ENCODE data around the gene GREM1. TPM values are rescaled to one million over a fixed set of nuclear protein-coding genes. Genes with fewer than 3 reads are reported as not detected.

GREM1 gene
- 3.0 and 4.4 TPM in 2 replicates for total RNA-seq (2012; rRNA removed)

- Histone ChIP-seq H3K9ac (ENCODE audit: low read depth, low read length) (peak within 1 kb of the TSS; percentile 97), H3K4me1 (ENCODE audit: control insufficient read depth, insufficient read depth, low read length) (peaks cover 44% of the 10 kb centered on the region), H3K36me3 (ENCODE audit: insufficient read depth, low read length) (peaks cover 20% of the 10 kb centered on the region), H3K27me3 (ENCODE audit: control insufficient read depth, insufficient read depth, low read length) (no peaks in the 10 kb centered on the region), H3K4me2 (ENCODE audit: low read length) (peak within 1 kb of the TSS; percentile 93), H3K9me3 (replicated peaks; ENCODE audit: low read length) (no peaks in the 10 kb centered on the region), H3K4me3 (ENCODE audit: low read length) (peak within 1 kb of the TSS; percentile 88)
These were observed at the start of gene GREM1 for GRCh38 chr15:32717426-32718226. GREM1 (plus strand) TSS chr15:32718004; CDS start chr15:32730691, 12,687 bp downstream.

DNA sequence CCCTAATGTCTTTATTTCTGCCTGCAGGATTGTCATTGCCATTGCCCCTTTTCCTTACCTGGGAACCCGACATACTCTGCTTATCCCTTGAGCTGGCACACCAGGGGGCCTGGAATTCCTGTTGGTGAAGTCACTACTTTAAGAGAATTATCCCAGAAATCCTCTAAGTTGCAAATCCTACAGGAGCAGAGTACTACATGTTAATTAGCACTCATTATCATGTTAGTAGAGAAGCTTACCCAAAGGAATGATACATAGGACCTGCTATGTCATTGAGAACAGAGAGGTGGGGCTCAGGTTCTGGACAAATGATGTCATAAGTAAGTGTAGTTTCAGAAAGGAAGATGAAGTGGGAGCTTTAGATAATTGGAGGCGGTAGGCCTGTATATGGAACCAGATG lies 48.9 kb upstream of the GREM1 start:
- no peak overlapping the region for H3K4me3 ChIP-seq (ENCODE audit: low read length)
- H3K27me3 ChIP-seq (ENCODE audit: control insufficient read depth, insufficient read depth, low read length): no peaks in the 10 kb centered on the region
- H3K36me3 ChIP-seq (ENCODE audit: insufficient read depth, low read length): no peaks in the 10 kb centered on the region
- peaks cover 10% of the 10 kb centered on the region for H3K4me1 ChIP-seq (ENCODE audit: control insufficient read depth, insufficient read depth, low read length)
- H3K9me3 ChIP-seq (replicated peaks; ENCODE audit: low read length): no peaks in the 10 kb centered on the region
- H3K9ac ChIP-seq (ENCODE audit: low read depth, low read length): no peak overlapping the region
- no peak overlapping the region for H3K4me2 ChIP-seq (ENCODE audit: low read length)

DNA sequence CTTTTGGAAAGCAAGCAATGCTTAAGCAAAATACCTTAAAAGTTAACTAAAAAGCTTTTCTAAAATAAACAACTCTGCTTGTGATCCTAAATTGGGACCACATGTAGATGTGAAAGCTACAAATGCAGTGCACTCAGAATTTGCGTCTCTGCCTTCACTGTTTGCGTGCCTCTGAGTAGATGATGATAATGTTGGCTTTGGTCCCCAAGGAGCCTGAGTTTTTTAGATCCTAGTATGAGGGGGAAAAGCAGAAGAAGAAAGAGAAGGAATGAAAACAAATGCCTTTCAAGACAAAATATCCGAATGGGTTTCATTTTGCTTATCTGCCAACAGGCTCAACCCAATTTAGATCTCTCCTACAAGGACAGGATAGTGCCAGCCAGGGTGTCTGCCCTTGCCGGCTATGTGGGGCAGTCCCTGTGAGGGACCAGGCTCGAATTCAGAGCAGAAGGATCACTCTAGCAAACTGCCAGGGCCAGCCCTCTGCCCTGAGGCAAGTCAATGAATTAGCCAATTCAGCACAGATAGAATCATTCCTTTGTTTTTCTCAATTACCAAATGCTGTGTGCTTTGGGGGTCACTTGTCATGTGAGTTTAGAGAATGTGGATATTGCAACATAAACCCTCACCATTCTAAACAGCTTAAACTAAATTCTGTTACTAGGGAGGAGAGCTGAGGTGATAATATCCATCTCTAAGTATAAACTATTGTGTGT lies 47.8 kb upstream of the GREM1 start:
- H3K4me3 ChIP-seq (ENCODE audit: low read length): no peak overlapping the region
- H3K27me3 ChIP-seq (ENCODE audit: control insufficient read depth, insufficient read depth, low read length): no peaks in the 10 kb centered on the region
- H3K4me2 ChIP-seq (ENCODE audit: low read length): no peak overlapping the region
- H3K9me3 ChIP-seq (replicated peaks; ENCODE audit: low read length): no peaks in the 10 kb centered on the region
- H3K9ac ChIP-seq (ENCODE audit: low read depth, low read length): no peak overlapping the region
- peaks cover 10% of the 10 kb centered on the region for H3K4me1 ChIP-seq (ENCODE audit: control insufficient read depth, insufficient read depth, low read length)
- H3K36me3 ChIP-seq (ENCODE audit: insufficient read depth, low read length): no peaks in the 10 kb centered on the region

DNA sequence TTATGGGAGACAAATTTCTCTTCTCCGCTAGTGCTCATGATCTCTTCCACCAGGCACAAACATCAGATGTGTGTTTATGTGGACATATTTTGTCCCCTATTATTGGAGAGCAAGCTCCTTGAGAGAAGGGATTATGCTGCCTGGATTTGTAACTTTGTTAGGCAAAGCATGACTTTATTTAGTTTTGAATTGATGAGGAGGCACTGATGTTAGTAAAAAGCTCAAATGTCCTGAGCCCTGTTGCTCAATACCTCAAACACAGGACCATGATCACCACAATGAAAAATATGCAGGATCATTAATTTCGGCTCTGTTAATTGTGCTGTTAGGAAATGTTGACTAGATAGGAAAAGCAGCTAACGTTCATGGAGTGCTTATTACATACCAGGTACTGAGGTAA lies 47.2 kb upstream of the GREM1 start:
- H3K36me3 ChIP-seq (ENCODE audit: insufficient read depth, low read length): no peaks in the 10 kb centered on the region
- no peaks in the 10 kb centered on the region for H3K9me3 ChIP-seq (replicated peaks; ENCODE audit: low read length)
- no peak overlapping the region for H3K9ac ChIP-seq (ENCODE audit: low read depth, low read length)
- no peak overlapping the region for H3K4me2 ChIP-seq (ENCODE audit: low read length)
- no peak overlapping the region for H3K4me3 ChIP-seq (ENCODE audit: low read length)
- H3K4me1 ChIP-seq (ENCODE audit: control insufficient read depth, insufficient read depth, low read length): peaks cover 10% of the 10 kb centered on the region
- H3K27me3 ChIP-seq (ENCODE audit: control insufficient read depth, insufficient read depth, low read length): no peaks in the 10 kb centered on the region

- no peaks in the 10 kb centered on the region for H3K36me3 ChIP-seq (ENCODE audit: insufficient read depth, low read length)
- no peaks in the 10 kb centered on the region for H3K9me3 ChIP-seq (replicated peaks; ENCODE audit: low read length)
- H3K9ac ChIP-seq (ENCODE audit: low read depth, low read length): no peak overlapping the region
- peaks cover 10% of the 10 kb centered on the region for H3K4me1 ChIP-seq (ENCODE audit: control insufficient read depth, insufficient read depth, low read length)
- H3K4me2 ChIP-seq (ENCODE audit: low read length): no peak overlapping the region
- H3K27me3 ChIP-seq (ENCODE audit: control insufficient read depth, insufficient read depth, low read length): no peaks in the 10 kb centered on the region
- H3K4me3 ChIP-seq (ENCODE audit: low read length): no peak overlapping the region
These were observed 46.2 kb upstream of the GREM1 start for GRCh38 chr15:32671339-32672325.

DNA sequence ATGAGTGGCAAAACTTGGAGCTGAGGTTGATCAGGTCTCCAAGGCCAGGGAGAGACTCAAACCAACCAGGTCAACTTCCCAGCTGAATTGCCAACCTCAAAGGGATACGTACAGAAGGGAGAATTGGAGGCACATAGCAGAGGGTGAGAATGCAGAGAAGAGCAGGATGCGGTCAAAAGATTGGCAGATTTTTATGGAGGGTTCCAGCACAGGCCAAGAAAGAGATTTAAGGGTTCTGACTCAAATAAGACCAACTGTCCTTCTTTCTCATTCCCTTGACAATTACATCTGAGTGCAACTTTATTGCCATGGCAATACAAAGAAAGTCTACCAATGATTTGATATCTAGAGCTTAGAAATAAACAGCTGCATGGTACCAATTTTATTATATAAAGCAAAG lies 43.1 kb upstream of the GREM1 start:
- Histone ChIP-seq H3K36me3 (ENCODE audit: insufficient read depth, low read length) (no peaks in the 10 kb centered on the region), H3K4me2 (ENCODE audit: low read length) (no peak overlapping the region), H3K4me1 (ENCODE audit: control insufficient read depth, insufficient read depth, low read length) (peaks cover 16% of the 10 kb centered on the region), H3K9ac (ENCODE audit: low read depth, low read length) (no peak overlapping the region), H3K9me3 (replicated peaks; ENCODE audit: low read length) (no peaks in the 10 kb centered on the region), H3K4me3 (ENCODE audit: low read length) (no peak overlapping the region), H3K27me3 (ENCODE audit: control insufficient read depth, insufficient read depth, low read length) (no peaks in the 10 kb centered on the region)

GRCh38 chr15:32675466-32675865 lies 42.3 kb upstream of the GREM1 start:
- H3K9ac ChIP-seq (ENCODE audit: low read depth, low read length): no peak overlapping the region
- peaks cover 9% of the 10 kb centered on the region for H3K4me1 ChIP-seq (ENCODE audit: control insufficient read depth, insufficient read depth, low read length)
- H3K27me3 ChIP-seq (ENCODE audit: control insufficient read depth, insufficient read depth, low read length): no peaks in the 10 kb centered on the region
- H3K36me3 ChIP-seq (ENCODE audit: insufficient read depth, low read length): no peaks in the 10 kb centered on the region
- H3K9me3 ChIP-seq (replicated peaks; ENCODE audit: low read length): no peaks in the 10 kb centered on the region
- H3K4me2 ChIP-seq (ENCODE audit: low read length): no peak overlapping the region
- no peak overlapping the region for H3K4me3 ChIP-seq (ENCODE audit: low read length)

DNA sequence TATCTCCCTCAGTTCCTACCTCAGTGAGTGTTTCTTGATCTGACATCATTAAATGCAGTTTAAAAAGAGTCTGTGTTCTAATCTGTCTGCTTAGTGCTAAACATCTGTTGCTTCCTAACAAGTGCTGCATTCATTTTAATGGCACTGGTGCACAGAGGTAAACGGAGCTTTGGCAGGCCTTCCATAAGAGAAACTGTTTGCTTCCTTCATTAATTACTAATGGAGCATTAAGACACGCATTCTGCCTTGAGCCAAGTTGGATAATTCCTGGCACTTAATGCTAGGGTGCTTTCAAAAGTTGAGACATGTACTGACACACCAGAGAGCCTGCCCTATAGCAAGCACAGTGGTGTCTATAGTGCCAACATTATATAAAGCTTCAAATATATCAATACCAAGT lies 41.6 kb upstream of the GREM1 start:
- Histone ChIP-seq H3K27me3 (ENCODE audit: control insufficient read depth, insufficient read depth, low read length) (no peaks in the 10 kb centered on the region), H3K4me2 (ENCODE audit: low read length) (no peak overlapping the region), H3K9me3 (replicated peaks; ENCODE audit: low read length) (no peaks in the 10 kb centered on the region), H3K36me3 (ENCODE audit: insufficient read depth, low read length) (no peaks in the 10 kb centered on the region), H3K4me1 (ENCODE audit: control insufficient read depth, insufficient read depth, low read length) (peaks cover 7% of the 10 kb centered on the region), H3K4me3 (ENCODE audit: low read length) (no peak overlapping the region), H3K9ac (ENCODE audit: low read depth, low read length) (no peak overlapping the region)

GRCh38 chr15:32677238-32677750 lies 40.5 kb upstream of the GREM1 start:
- Histone ChIP-seq H3K4me1 (ENCODE audit: control insufficient read depth, insufficient read depth, low read length) (peaks cover 14% of the 10 kb centered on the region), H3K9ac (ENCODE audit: low read depth, low read length) (no peak overlapping the region), H3K4me2 (ENCODE audit: low read length) (no peak overlapping the region), H3K9me3 (replicated peaks; ENCODE audit: low read length) (no peaks in the 10 kb centered on the region), H3K36me3 (ENCODE audit: insufficient read depth, low read length) (no peaks in the 10 kb centered on the region), H3K4me3 (ENCODE audit: low read length) (no peak overlapping the region), H3K27me3 (ENCODE audit: control insufficient read depth, insufficient read depth, low read length) (no peaks in the 10 kb centered on the region)

DNA sequence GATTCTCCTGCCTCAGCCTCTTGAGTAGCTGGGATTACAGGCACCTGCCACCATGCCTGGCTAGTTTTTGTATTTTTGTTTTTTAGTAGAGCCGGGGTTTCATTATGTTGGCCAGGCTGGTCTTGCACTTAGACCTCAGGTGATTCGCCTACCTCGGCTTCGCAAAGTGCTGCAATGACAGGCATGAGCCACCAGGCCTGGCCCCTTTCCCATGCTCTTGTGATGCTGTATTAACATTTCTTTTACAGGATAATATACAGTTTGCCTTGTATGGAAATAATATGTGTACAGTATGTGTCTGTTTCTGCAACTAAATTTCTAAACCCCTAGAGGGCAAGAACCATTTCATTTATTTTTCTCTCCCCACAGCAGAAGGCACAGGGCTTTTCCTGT lies 38.5 kb upstream of the GREM1 start:
- Histone ChIP-seq H3K9me3 (replicated peaks; ENCODE audit: low read length) (no peaks in the 10 kb centered on the region), H3K4me3 (ENCODE audit: low read length) (no peak overlapping the region), H3K4me1 (ENCODE audit: control insufficient read depth, insufficient read depth, low read length) (peaks cover 33% of the 10 kb centered on the region), H3K9ac (ENCODE audit: low read depth, low read length) (no peak overlapping the region), H3K4me2 (ENCODE audit: low read length) (no peak overlapping the region), H3K36me3 (ENCODE audit: insufficient read depth, low read length) (no peaks in the 10 kb centered on the region), H3K27me3 (ENCODE audit: control insufficient read depth, insufficient read depth, low read length) (no peaks in the 10 kb centered on the region)

- H3K4me1 ChIP-seq (ENCODE audit: control insufficient read depth, insufficient read depth, low read length): peaks cover 57% of the 10 kb centered on the region
- no peaks in the 10 kb centered on the region for H3K27me3 ChIP-seq (ENCODE audit: control insufficient read depth, insufficient read depth, low read length)
- no peaks in the 10 kb centered on the region for H3K9me3 ChIP-seq (replicated peaks; ENCODE audit: low read length)
- peak overlapping the region; percentile 18 for H3K4me3 ChIP-seq (ENCODE audit: low read length)
- peak overlapping the region; percentile 81 for H3K9ac ChIP-seq (ENCODE audit: low read depth, low read length)
- H3K36me3 ChIP-seq (ENCODE audit: insufficient read depth, low read length): no peaks in the 10 kb centered on the region
- peak overlapping the region; percentile 66 for H3K4me2 ChIP-seq (ENCODE audit: low read length)
These were observed 35.2 kb upstream of the GREM1 start for GRCh38 chr15:32682569-32682968.
